ENCODE data around the gene NCS1.

Gene NCS1

DNA sequence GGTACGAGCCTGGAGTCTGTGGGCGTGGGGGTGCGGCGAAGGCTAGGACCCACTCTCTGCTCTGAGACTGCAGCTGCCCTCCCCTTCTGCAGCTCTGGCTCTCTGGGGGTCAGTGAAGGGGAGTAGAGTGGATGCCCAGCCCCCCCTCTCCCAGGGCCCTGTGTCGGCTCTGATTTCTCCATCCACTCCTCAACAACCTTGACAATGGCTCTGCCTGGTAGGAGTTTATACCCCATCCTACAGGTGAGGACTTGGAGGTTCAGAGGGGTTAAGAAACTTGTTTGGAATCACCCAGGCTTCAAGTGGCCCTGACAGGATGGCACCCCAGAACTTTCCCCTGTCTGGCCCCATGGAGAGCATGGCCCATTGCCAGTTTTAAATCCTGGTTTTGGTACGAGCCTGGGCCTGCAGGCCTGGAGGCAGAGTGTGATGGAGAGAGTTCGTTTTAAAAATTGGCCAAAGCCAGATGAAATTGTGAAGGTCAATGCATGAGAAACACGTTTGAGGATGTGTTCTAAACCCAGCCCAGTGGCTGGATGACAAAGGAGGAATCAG lies 22.3 kb downstream of the NCS1 start:
- Histone ChIP-seq H3K4me3 (ENCODE audit: low read depth in 1 of 2, low read length in 1 of 2) (no peak overlapping the region), H3K4me1 (ENCODE audit: control insufficient read depth in 1 of 2, insufficient read depth in 1 of 2, low read depth in 1 of 2, low read length in 1 of 2) (no peaks in the 10 kb centered on the region), H3K9me3 (no peaks in the 10 kb centered on the region), H3K27me3 (peaks cover 9% of the 10 kb centered on the region), H3K27ac (no peak overlapping the region), H3K36me3 (no peaks in the 10 kb centered on the region)
- TF ChIP-seq CTCF (IDR thresholded peaks at IDR 0.05), result no peak

- Histone ChIP-seq H3K4me3 (ENCODE audit: low read depth in 1 of 2, low read length in 1 of 2) (no peak overlapping the region), H3K9me3 (no peaks in the 10 kb centered on the region), H3K27me3 (peaks cover 9% of the 10 kb centered on the region), H3K27ac (no peak overlapping the region), H3K4me1 (ENCODE audit: control insufficient read depth in 1 of 2, insufficient read depth in 1 of 2, low read depth in 1 of 2, low read length in 1 of 2) (no peaks in the 10 kb centered on the region), H3K36me3 (no peaks in the 10 kb centered on the region)
- no peak for TF ChIP-seq CTCF (IDR thresholded peaks at IDR 0.05)
Observed at GRCh38 chr9:130195638-130196037, 23.4 kb downstream of the NCS1 start.

GRCh38 chr9:130196643-130197042 lies 24.4 kb downstream of the NCS1 start:
- no peak overlapping the region for H3K4me3 ChIP-seq (ENCODE audit: low read depth in 1 of 2, low read length in 1 of 2)
- no peaks in the 10 kb centered on the region for H3K36me3 ChIP-seq
- H3K27me3 ChIP-seq, result peaks cover 9% of the 10 kb centered on the region
- H3K27ac ChIP-seq, result no peak overlapping the region
- H3K9me3 ChIP-seq, result no peaks in the 10 kb centered on the region
- TF ChIP-seq CTCF (IDR thresholded peaks at IDR 0.05), result no peak
- H3K4me1 ChIP-seq (ENCODE audit: control insufficient read depth in 1 of 2, insufficient read depth in 1 of 2, low read depth in 1 of 2, low read length in 1 of 2), result no peaks in the 10 kb centered on the region

DNA sequence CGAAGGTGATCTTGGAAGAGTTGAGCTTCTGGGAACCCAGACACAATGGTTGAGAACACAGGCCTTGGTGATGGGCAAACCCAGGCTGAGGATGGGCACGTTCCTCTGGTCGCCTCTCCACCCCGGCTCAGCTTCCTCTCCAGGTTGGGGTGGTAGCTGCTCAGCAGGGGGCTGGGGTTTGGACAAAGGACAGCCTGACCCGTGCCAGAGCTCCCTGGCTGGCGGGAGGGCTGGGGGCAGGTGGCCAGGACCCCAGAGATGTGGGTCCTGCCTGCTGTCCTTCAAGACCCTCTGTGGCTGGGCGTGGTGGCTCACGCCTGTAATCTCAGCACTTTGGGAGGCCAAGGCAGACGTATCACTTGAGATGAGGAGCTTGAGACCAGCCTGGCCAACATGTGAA lies 25.2 kb downstream of the NCS1 start:
- Histone ChIP-seq H3K4me1 (ENCODE audit: control insufficient read depth in 1 of 2, insufficient read depth in 1 of 2, low read depth in 1 of 2, low read length in 1 of 2) (no peaks in the 10 kb centered on the region), H3K27ac (no peak overlapping the region), H3K27me3 (peaks cover 9% of the 10 kb centered on the region), H3K36me3 (no peaks in the 10 kb centered on the region), H3K9me3 (no peaks in the 10 kb centered on the region), H3K4me3 (ENCODE audit: low read depth in 1 of 2, low read length in 1 of 2) (no peak overlapping the region)
- TF ChIP-seq CTCF (IDR thresholded peaks at IDR 0.05), result no peak

- no peaks in the 10 kb centered on the region for H3K4me1 ChIP-seq (ENCODE audit: control insufficient read depth in 1 of 2, insufficient read depth in 1 of 2, low read depth in 1 of 2, low read length in 1 of 2)
- H3K4me3 ChIP-seq (ENCODE audit: low read depth in 1 of 2, low read length in 1 of 2), result no peak overlapping the region
- no peak for TF ChIP-seq CTCF (IDR thresholded peaks at IDR 0.05)
- H3K27ac ChIP-seq, result no peak overlapping the region
- peaks cover 9% of the 10 kb centered on the region for H3K27me3 ChIP-seq
- no peaks in the 10 kb centered on the region for H3K36me3 ChIP-seq
- H3K9me3 ChIP-seq, result no peaks in the 10 kb centered on the region
Observed at GRCh38 chr9:130197888-130198287, 25.7 kb downstream of the NCS1 start.

Measured in neutrophil (primary cell).